A549 (cell line): ENCODE measurements around the gene PSMD2.

Experiments used
- CHD4 ChIP-seq: fragments of 200-600 bp; sonication (generic); IDR thresholded peaks from 2 replicates; pipeline ENCODE4 v1.6.1; 2016; ENCODE audit warnings: antibody characterized with exemption, mild to moderate bottlenecking, borderline replicate concordance
- CTCF ChIP-seq: fragments of >200 bp; sonication (Bioruptor Twin); formaldehyde crosslinking; IDR thresholded peaks from 3 replicates; pipeline ENCODE4 v1.5.1; 2016
- EP300 ChIP-seq, 2 experiments: fragments of >200 bp; sonication (Bioruptor Twin); formaldehyde crosslinking; IDR thresholded peaks; 2 replicates in 1 of 2; 3 replicates in 1 of 2; pipeline ENCODE4 v1.6.1; 2016 to 2017
- JUN ChIP-seq, 2 experiments: fragments of >200 bp; sonication (Bioruptor Twin); formaldehyde crosslinking; IDR thresholded peaks; 2 replicates in 1 of 2; 3 replicates in 1 of 2; pipeline ENCODE4 v1.6.1; 2016 to 2017
- MAX ChIP-seq: IDR thresholded peaks from 2 replicates; pipeline ENCODE4 v1.6.1; 2012
- MYC ChIP-seq: IDR thresholded peaks from 2 replicates; pipeline ENCODE4 v1.6.1; 2012; ENCODE audit warnings: mild to moderate bottlenecking, inconsistent platforms, low read length, improper control_type of control experiment, borderline replicate concordance
- POLR2A ChIP-seq: IDR thresholded peaks from 2 replicates; pipeline ENCODE4 v1.6.1; 2012; ENCODE audit warnings: mild to moderate bottlenecking, low read length
- RAD21 ChIP-seq, 2 experiments: fragments of >200 bp in 1 of 2; sonication (Bioruptor Twin) in 1 of 2; formaldehyde crosslinking in 1 of 2; IDR thresholded peaks in 1 of 2; conservative IDR thresholded peaks in 1 of 2; 2 replicates in 1 of 2; 3 replicates in 1 of 2; pipeline ENCODE4 v1.6.1; 2012 to 2018; ENCODE audit warnings: inconsistent platforms in 1 of 2
- REST ChIP-seq: fragments of 200-600 bp; sonication (generic); IDR thresholded peaks from 2 replicates; pipeline ENCODE4 v1.6.1; 2016; ENCODE audit warnings: antibody characterized with exemption, mild to moderate bottlenecking, moderate library complexity
- USF2 ChIP-seq: fragments of 450-650 bp; IDR thresholded peaks from 2 replicates; pipeline ENCODE4 v1.6.1; 2014; ENCODE audit warnings: antibody characterized with exemption
- ZFP36 ChIP-seq: fragments of 450-650 bp; IDR thresholded peaks from 2 replicates; pipeline ENCODE4 v1.6.1; 2014; ENCODE audit warnings: borderline replicate concordance; ENCODE audit not compliant: partially characterized antibody

GRCh38 chr3:184275381-184275701, 23.7 kb upstream of the PSMD2 start:
- no peak for TF ChIP-seq MYC
- TF ChIP-seq CTCF, result no peak
- no peak for TF ChIP-seq POLR2A
- TF ChIP-seq REST, result no peak
- no peak for TF ChIP-seq USF2
- no peak for TF ChIP-seq RAD21 (conservative IDR thresholded peaks at IDR 0.05 in 1 of 2, IDR thresholded peaks at IDR 0.05 in 1 of 2)
- TF ChIP-seq JUN (IDR thresholded peaks at IDR 0.05), result no peak
- no peak for TF ChIP-seq ZFP36
- no peak for TF ChIP-seq CHD4
- no peak for TF ChIP-seq MAX
- TF ChIP-seq EP300 (IDR thresholded peaks at IDR 0.05), result no peak
